ENCODE data around the gene LUM. TPM values are rescaled to one million over a fixed set of nuclear protein-coding genes. Genes with fewer than 3 reads are reported as not detected.

The LUM gene
- total RNA-seq, 6 donors from 2014 or later, result 51.3 to 281 (median 158) TPM

DNA sequence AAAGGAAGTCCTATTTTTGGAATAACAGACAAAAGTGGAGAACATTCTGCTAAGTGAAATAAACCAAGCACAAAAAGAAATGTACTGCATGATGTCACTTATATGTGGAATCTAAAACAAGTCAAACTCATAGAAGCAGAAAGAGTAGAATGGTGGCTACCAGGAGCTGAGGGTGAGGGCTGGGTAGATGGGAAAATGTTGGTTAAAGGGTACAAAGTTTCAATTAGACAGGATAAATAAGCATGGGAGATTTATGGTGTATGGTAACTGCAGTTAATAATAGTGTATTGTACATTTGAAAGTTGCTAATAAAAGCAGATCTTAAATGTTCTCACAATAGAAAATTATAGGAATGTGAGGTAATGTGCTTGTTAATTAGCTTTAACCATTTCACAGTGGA lies 12.8 kb downstream of the LUM start:
- TF ChIP-seq, protein P1, sequence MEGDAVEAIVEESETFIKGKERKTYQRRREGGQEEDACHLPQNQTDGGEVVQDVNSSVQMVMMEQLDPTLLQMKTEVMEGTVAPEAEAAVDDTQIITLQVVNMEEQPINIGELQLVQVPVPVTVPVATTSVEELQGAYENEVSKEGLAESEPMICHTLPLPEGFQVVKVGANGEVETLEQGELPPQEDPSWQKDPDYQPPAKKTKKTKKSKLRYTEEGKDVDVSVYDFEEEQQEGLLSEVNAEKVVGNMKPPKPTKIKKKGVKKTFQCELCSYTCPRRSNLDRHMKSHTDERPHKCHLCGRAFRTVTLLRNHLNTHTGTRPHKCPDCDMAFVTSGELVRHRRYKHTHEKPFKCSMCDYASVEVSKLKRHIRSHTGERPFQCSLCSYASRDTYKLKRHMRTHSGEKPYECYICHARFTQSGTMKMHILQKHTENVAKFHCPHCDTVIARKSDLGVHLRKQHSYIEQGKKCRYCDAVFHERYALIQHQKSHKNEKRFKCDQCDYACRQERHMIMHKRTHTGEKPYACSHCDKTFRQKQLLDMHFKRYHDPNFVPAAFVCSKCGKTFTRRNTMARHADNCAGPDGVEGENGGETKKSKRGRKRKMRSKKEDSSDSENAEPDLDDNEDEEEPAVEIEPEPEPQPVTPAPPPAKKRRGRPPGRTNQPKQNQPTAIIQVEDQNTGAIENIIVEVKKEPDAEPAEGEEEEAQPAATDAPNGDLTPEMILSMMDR (IDR thresholded peaks at IDR 0.05), result no peak
- TF ChIP-seq EP300 (IDR thresholded peaks at IDR 0.05) (no peak), POLR2A (IDR thresholded peaks at IDR 0.05) (no peak), POLR2AphosphoS5 (IDR thresholded peaks at IDR 0.05) (no peak)
- Histone ChIP-seq H3K27me3 (no peaks in the 10 kb centered on the region), H3K4me3 (no peak overlapping the region), H3K36me3 (no peaks in the 10 kb centered on the region), H3K4me1 (no peaks in the 10 kb centered on the region), H3K9me3 (no peaks in the 10 kb centered on the region), H3K27ac (no peak overlapping the region)
- DNase-seq, result no peak
- no peak for ATAC-seq (ENCODE audit: low FRiP score in 2 of 2)

DNA sequence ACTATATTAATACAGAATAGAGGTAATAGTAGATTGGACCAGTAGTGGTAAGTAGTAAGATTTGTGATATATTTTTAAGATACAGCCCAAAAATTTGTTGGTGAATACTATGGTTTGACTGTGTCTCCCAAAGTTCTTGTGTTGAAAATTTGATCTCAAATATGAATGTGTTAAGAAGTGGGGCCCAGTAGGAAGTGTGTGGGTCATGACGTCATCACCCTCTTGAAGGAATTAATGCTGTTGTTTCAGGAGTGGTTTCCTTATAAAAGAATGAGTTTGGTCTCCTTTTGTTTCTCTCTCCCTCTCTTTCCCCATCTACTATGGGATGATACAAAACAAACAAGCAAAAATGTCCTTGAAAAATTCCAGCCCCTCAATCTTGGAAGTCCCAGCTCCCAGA lies 16.3 kb downstream of the LUM start:
- H3K4me1 ChIP-seq, result no peaks in the 10 kb centered on the region
- no peak for ATAC-seq (ENCODE audit: low FRiP score in 2 of 2)
- no peaks in the 10 kb centered on the region for H3K36me3 ChIP-seq
- H3K27ac ChIP-seq, result no peak overlapping the region
- TF ChIP-seq EP300 (IDR thresholded peaks at IDR 0.05) (no peak), POLR2AphosphoS5 (IDR thresholded peaks at IDR 0.05) (no peak), POLR2A (IDR thresholded peaks at IDR 0.05) (no peak)
- TF ChIP-seq, protein P1 (IDR thresholded peaks at IDR 0.05), result no peak
- H3K9me3 ChIP-seq, result peaks cover 0 to 2% (median 0%) of the 10 kb centered on the region in 4 donors
- WGBS, 2 donors, result 67 to 76% methylated on average over 1 of the region's 1 CpG
- DNase-seq, result no peak
- H3K27me3 ChIP-seq, result no peaks in the 10 kb centered on the region
- H3K4me3 ChIP-seq, result no peak overlapping the region

DNA sequence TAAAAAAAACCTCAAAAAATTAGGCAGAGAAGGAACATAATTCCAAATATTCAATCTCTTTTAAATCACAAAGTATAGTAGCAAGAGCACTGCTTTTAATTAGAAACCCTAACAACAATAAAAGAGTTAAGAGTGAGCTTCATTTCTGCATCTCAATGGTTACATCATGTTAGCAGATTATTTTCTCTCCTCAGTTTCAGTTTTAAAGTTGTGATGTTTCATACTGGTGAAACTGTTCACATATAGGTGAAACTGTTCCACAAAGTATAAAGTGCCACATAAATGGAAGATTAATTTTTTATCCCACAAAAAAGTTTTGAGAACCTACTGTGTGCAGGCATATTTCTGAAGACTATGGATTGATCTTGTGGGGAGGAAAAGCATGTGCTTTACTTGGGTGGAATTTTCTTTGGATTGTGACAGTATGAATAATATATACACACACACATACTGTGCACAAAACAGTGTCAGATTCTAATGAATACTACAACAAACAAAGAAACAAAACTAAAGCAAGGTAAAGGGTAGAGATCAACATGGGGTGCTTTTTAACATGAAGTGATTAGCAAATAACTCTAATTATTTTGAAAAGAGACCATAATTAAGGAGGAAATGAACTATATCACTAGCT lies 17.1 kb downstream of the LUM start:
- H3K4me3 ChIP-seq, result no peak overlapping the region
- no peaks in the 10 kb centered on the region for H3K27me3 ChIP-seq
- H3K4me1 ChIP-seq, result no peaks in the 10 kb centered on the region
- TF ChIP-seq, protein P1 (IDR thresholded peaks at IDR 0.05), result no peak
- TF ChIP-seq POLR2AphosphoS5 (IDR thresholded peaks at IDR 0.05), result no peak
- no peak for TF ChIP-seq EP300 (IDR thresholded peaks at IDR 0.05)
- no peaks in the 10 kb centered on the region for H3K36me3 ChIP-seq
- H3K27ac ChIP-seq, result no peak overlapping the region
- ATAC-seq (ENCODE audit: low FRiP score in 2 of 2) (peak in 1 of 2 donors; percentile 17), DNase-seq (no peak)
- H3K9me3 ChIP-seq, result peaks cover 0 to 3% (median 0%) of the 10 kb centered on the region in 4 donors

- peaks cover 0 to 3% (median 0%) of the 10 kb centered on the region in 4 donors for H3K9me3 ChIP-seq
- no peaks in the 10 kb centered on the region for H3K36me3 ChIP-seq
- ATAC-seq (ENCODE audit: low FRiP score in 2 of 2) (no peak), DNase-seq (no peak)
- no peaks in the 10 kb centered on the region for H3K4me1 ChIP-seq
- H3K27me3 ChIP-seq, result no peaks in the 10 kb centered on the region
- H3K27ac ChIP-seq, result no peak overlapping the region
- TF ChIP-seq POLR2A (IDR thresholded peaks at IDR 0.05) (no peak), POLR2AphosphoS5 (IDR thresholded peaks at IDR 0.05) (no peak), EP300 (IDR thresholded peaks at IDR 0.05) (no peak)
- TF ChIP-seq, protein P1 (IDR thresholded peaks at IDR 0.05), result no peak
- H3K4me3 ChIP-seq, result no peak overlapping the region
- 77% methylated on average over 4 of the region's 4 CpGs for WGBS, 2 donors
Observed at GRCh38 chr12:91093341-91093740, 18.0 kb downstream of the LUM start.

All from upper lobe of left lung (tissue), 6 donors.